Ectodermal cell (in vitro differentiated cells): ENCODE measurements around the gene WAPL.
A peak's percentile ranks its signal among the peaks of the same experiment; 100 is the strongest.

ENCODE experiments used
- H3K27ac ChIP-seq: 2 replicates; pipeline ENCODE4 v1.7.0; 2013; ENCODE audit warnings: mild to moderate bottlenecking, low read depth, low read length; ENCODE audit not compliant: insufficient read depth, poor library complexity, severe bottlenecking
- H3K27me3 ChIP-seq: 2 replicates; pipeline ENCODE4 v1.7.0; 2013; ENCODE audit warnings: mild to moderate bottlenecking, low read length; ENCODE audit not compliant: insufficient read depth, control insufficient read depth, poor library complexity, severe bottlenecking
- H3K36me3 ChIP-seq: one replicate; pipeline ENCODE4 v1.7.0; 2013; ENCODE audit warnings: low read length; ENCODE audit not compliant: control insufficient read depth, insufficient read depth
- H3K4me1 ChIP-seq: one replicate; pipeline ENCODE4 v1.7.0; 2013; ENCODE audit warnings: low read length; ENCODE audit not compliant: control insufficient read depth, insufficient read depth
- H3K4me3 ChIP-seq: 2 replicates; pipeline ENCODE4 v1.7.0; 2013; ENCODE audit warnings: low read depth, low read length, control low read depth; ENCODE audit not compliant: insufficient read depth
- H3K9me3 ChIP-seq: 2 replicates; pipeline ENCODE4 v1.7.0; 2013; ENCODE audit warnings: mild to moderate bottlenecking, low read length, moderate library complexity; ENCODE audit not compliant: control insufficient read depth
- WGBS, 2 experiments: methylation state at CpG; one replicate each; pipeline ENCODE4 v1.1.7; 2013; ENCODE audit warnings: missing lambda C conversion rate in 2 of 2; 5-methylcytosine and 5-hydroxymethylcytosine counted together

WAPL gene

DNA sequence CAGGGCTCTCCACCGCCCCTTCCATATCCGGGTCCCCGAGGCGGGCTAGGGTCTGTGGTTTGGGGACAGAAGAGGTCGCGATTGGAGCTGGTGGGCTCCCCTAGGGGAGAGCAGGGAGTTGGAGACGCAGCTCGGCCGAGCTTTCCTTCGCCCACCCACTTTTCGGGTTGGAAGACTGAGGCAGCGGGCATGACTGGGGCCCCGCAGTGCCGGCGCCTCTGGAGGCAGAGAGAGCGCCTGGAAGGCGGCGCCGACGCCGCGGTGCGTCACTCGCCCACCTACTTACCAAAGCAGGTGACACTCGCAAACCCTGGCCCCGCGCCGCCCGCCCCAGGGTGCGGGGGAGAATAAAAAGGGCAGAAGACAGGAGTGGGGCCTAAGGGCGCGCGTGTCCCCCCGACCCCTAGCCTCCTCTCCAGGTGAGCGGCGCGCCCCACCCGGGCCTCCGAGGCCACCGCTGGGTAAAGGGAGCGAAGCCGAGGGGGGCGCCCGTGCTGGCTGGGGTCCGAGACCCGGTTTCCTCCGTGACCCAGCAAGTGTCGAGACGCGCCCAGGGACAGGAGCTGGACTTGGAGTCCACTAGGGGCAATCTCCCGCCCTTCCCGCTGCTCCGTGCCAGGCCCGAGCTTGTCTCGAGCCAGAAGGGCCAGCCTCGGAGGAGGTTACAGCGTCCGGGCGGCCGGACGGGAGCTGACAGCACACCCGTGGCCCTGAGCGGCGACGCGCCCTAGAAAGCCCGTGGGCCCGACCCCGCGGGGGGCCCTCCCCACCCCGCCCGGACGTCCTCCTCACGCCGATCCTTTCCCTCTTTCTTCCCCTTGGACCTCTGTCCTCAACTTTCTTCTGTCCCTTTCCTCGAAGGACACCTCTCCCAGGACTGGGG lies 120.6 kb downstream of the WAPL start:
- no peaks in the 10 kb centered on the region for H3K36me3 ChIP-seq
- WGBS, 2 experiments = 1 to 2% methylated on average over 76 of the region's 76 CpGs
- H3K27me3 ChIP-seq = peaks cover 64% of the 10 kb centered on the region
- no peaks in the 10 kb centered on the region for H3K9me3 ChIP-seq
- H3K27ac ChIP-seq = no peak overlapping the region
- peaks cover 6% of the 10 kb centered on the region for H3K4me1 ChIP-seq
- peak overlapping the region; percentile 59 for H3K4me3 ChIP-seq

DNA sequence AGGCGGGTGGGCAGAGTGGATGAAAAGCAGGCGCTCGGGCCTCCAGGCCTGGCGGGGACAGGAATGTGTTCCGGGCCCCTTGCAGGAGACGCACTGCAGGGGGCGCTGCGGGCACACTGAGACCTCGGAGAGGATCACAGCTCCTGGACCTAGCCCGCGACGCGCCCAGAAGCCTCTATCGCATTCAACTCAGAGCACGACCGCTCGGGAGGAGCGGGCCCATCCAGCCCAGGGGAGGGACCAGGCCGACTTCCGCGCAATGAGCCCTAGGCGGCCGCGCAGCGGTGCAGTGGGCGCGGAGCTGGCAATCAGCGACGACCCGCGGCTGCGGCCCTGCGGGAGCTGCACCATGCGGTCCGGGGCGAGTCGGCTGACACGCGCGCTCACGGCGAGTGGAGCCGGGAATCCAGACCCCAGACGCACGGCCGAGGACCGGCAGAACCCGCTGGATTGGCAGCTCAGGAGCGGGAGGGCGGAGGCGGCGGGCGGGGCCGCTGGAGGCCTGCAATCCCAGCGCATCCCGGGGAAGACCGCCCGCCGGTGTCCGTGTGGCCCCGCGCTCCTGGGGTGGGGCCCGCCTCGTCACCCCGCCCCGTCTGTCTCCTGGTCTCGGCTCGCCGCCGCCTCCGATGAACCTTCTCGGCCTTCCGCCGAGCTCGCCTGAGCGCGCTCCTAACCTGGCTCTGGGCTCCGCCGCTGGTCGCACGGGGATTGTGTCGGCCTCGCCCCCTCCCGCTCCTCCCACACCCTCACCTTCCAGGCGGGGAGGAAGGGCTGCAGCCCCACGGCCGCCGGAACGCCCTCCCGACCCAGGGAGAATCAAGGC lies 121.5 kb downstream of the WAPL start:
- Histone ChIP-seq H3K4me1 (peaks cover 6% of the 10 kb centered on the region), H3K27ac (no peak overlapping the region), H3K36me3 (no peaks in the 10 kb centered on the region), H3K9me3 (no peaks in the 10 kb centered on the region), H3K4me3 (peak overlapping the region; percentile 59), H3K27me3 (peaks cover 64% of the 10 kb centered on the region)
- WGBS, 2 experiments = 0% methylated on average over 90 of the region's 90 CpGs

DNA sequence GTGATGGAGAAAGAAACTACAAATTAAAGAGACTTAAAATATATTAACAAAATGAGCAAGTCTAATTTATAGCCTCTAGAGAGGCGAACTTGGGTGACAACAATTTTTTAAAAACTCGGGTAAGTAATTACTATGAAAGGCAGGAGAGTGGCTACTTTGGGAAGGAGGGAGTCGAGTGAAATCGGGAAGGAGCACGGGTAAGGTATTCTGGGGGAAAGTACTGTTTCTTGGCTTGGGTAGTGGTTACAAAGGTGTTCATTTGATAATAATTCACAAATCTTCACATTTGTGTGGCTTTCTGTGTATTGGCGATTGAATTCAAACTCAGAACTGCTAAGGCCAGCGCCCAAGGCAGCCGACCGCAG lies 122.1 kb downstream of the WAPL start:
- Histone ChIP-seq H3K27me3 (peaks cover 64% of the 10 kb centered on the region), H3K27ac (no peak overlapping the region), H3K36me3 (no peaks in the 10 kb centered on the region), H3K4me3 (no peak overlapping the region), H3K4me1 (peaks cover 6% of the 10 kb centered on the region), H3K9me3 (no peaks in the 10 kb centered on the region)
- 33 to 44% methylated on average over 9 of the region's 9 CpGs for WGBS, 2 experiments

DNA sequence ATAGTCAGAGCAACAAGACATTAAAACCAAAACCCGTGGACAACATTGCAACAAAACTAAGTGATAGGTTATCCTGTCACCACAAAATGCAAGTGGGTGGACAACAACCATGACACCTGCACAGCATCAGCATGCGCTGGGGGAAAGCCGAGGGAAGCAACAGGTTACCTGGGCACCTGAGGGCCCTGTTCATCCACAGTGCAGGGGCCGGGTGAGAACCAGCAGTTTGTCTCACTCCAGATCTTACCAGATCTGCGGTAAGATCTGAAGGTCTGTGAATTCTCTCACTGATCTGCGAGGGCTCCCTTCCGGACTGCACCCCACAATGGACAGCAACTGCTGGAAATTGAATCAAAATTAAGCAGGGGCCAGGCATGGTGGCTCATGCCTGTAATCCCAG lies 124.5 kb downstream of the WAPL start:
- H3K36me3 ChIP-seq = no peaks in the 10 kb centered on the region
- H3K27me3 ChIP-seq = peaks cover 52% of the 10 kb centered on the region
- H3K4me3 ChIP-seq = no peak overlapping the region
- 78 to 81% methylated on average over 7 of the region's 7 CpGs for WGBS, 2 experiments
- no peak overlapping the region for H3K27ac ChIP-seq
- peaks cover 6% of the 10 kb centered on the region for H3K4me1 ChIP-seq
- no peaks in the 10 kb centered on the region for H3K9me3 ChIP-seq

DNA sequence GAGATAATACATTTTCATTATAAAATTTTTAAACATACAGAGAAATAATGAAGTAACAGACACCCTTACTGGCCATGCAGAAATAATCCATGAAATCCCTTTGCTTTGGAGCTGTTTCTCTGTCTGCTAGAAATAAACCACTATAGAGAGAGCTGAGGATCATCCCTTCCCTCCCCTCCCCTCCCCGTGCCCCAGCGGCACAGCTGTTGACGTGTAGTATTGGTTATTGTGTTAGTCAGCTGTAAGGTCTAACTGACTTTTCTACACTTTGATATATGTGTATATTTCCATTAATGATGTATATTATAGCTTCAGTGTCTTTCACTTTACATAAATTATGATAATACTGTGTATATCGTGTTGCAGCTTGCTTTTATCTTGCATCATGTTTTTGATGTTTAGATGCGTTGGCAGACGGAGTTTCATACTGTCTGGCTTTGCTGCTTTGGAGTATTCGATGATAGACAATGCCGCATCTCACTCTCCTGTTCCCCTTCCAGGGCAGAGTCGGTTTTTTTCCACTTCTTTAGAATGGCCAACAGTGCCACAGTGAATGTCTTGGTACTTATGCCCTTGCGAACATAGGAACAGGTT lies 127.6 kb downstream of the WAPL start:
- no peaks in the 10 kb centered on the region for H3K36me3 ChIP-seq
- H3K4me1 ChIP-seq = no peaks in the 10 kb centered on the region
- H3K9me3 ChIP-seq = no peaks in the 10 kb centered on the region
- no peak overlapping the region for H3K4me3 ChIP-seq
- no peak overlapping the region for H3K27ac ChIP-seq
- WGBS, 2 experiments = 89 to 93% methylated on average over 7 of the region's 10 CpGs
- peaks cover 52% of the 10 kb centered on the region for H3K27me3 ChIP-seq

DNA sequence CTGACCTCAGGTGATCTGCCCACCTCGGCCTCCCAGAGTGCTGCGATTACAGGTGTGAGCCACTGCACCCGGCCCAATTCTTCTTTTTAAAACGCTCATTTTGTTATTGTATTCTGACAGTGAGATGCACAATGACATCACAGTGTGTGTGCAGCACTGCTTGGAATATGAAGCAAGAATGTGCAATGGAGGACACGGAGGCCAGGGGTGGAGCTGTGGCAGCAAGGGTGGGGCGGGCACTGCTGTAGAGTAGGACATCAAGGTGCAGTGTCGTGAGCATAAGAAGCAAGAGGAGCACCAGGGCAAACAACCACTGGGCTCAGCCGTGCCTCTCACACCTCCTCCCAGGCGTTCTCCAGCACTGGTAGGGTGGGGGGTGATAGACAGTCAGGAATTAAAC lies 128.2 kb downstream of the WAPL start:
- H3K4me3 ChIP-seq = no peak overlapping the region
- H3K27ac ChIP-seq = no peak overlapping the region
- H3K27me3 ChIP-seq = peaks cover 52% of the 10 kb centered on the region
- H3K9me3 ChIP-seq = no peaks in the 10 kb centered on the region
- H3K36me3 ChIP-seq = no peaks in the 10 kb centered on the region
- WGBS, 2 experiments = 88 to 89% methylated on average over 8 of the region's 9 CpGs
- peaks cover under 1% of the 10 kb centered on the region for H3K4me1 ChIP-seq

DNA sequence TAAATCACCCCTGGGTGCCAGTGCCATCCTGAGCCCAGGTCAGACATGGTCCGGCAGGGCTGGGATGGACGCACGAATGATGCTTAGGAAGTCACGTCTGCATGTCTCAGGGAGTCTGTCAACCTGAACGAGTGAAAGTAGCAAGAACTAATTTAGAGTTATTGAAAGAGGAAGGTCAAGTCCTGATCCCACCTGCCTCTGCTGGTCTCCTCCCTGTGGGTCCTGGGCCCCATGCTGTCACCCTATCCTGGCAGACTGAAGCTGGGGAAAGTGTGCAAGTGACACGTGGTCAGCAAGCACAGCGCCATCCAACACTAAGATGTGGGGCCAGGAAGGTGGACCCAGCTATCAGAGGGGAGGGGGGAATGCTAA lies 128.9 kb downstream of the WAPL start:
- Histone ChIP-seq H3K9me3 (no peaks in the 10 kb centered on the region), H3K4me3 (no peak overlapping the region), H3K27ac (no peak overlapping the region), H3K27me3 (peaks cover 55% of the 10 kb centered on the region), H3K36me3 (no peaks in the 10 kb centered on the region), H3K4me1 (peaks cover 7% of the 10 kb centered on the region)
- 84 to 88% methylated on average over 7 of the region's 7 CpGs for WGBS, 2 experiments

DNA sequence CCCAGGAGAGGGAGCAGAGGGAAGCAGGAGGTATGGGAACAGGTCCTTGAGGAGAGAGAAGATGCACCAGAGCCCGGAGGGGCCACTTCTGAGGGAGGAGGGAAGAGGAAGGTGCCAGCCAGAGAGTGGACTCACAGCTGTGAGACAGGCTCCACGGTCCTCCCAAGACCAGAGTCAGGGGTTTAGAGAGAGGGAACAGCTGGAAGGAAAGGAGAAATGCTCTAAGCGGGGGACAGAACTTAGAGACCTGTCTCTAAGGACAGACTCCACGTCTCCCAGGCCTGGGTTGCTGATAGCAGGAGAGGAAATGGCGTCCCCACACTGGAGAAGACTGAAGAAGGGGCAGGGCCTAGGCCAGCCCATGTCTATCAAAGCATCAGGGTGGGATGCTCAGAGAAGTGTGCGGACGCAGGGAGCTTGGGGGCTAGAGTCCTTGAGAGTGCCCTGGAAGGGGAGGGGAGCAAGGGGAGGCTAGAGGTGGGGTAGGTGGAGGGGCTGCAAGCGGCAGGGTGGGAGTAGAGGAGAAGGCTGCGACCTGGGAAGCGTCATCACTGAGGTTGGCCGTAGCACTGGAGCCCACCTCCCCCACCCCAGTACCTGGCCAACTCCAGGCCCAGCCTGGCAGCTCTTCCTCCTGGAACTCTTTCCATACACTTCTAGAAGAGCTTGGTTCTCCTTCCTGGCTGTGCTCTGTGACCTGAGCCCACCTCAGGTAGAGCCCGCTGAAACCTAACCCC lies 129.4 kb downstream of the WAPL start:
- H3K27ac ChIP-seq = no peak overlapping the region
- no peaks in the 10 kb centered on the region for H3K9me3 ChIP-seq
- peaks cover 57% of the 10 kb centered on the region for H3K27me3 ChIP-seq
- H3K4me1 ChIP-seq = peaks cover 11% of the 10 kb centered on the region
- 77 to 79% methylated on average over 11 to 12 of the region's 12 CpGs for WGBS, 2 experiments
- no peak overlapping the region for H3K4me3 ChIP-seq
- no peaks in the 10 kb centered on the region for H3K36me3 ChIP-seq

DNA sequence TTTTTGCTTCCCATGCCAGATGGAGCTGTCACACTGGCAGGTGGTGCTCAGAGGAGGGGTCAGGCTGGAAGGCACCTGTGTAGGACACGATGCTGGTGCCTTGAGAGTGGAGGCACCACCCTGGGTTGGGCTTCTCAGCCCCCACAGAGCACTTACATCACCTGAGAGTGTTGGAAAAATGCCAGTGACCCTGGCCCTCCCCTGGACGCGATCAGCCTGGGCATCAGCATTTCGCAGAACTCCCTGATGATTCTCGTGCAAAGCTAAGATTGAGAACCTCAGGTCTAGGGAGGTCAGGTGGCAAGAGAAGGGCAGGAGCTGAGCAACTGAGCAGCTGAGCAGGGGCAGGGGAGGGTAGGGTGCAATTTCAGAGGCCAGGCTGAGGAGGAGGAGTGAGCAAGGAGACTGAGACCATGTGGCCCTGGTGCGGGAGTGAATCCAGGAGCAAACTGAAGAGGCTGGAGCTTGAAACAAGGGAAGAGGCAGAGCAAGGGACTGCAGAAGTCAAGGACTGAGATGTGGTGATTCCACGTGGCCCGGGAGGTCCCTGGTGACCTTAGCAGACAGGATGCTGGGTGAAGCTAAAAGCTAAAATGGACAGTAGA lies 130.3 kb downstream of the WAPL start:
- Histone ChIP-seq H3K36me3 (no peaks in the 10 kb centered on the region), H3K4me3 (no peak overlapping the region), H3K27ac (no peak overlapping the region), H3K4me1 (peaks cover 11% of the 10 kb centered on the region), H3K9me3 (no peaks in the 10 kb centered on the region), H3K27me3 (peaks cover 50% of the 10 kb centered on the region)
- 90 to 92% methylated on average over 8 of the region's 8 CpGs for WGBS, 2 experiments
